Occipital lobe (tissue), 2 donors: ENCODE measurements around the gene CACNA2D4. TPM values are rescaled to one million over a fixed set of nuclear protein-coding genes. Genes with fewer than 3 reads are reported as not detected.

Experiments
- DNase-seq: peaks from one replicate; lab custom pipeline; 2025; lab: John Stamatoyannopoulos, UW
- total RNA-seq: library from RNA; depleted of rRNA; stranded (reverse); fragments of >200 nt; gene quantifications from one replicate; pipeline ENCODE4 v1.2.3, GENCODE V29; 2014

The CACNA2D4 gene
- total RNA-seq, 1 donor from 2014 or later: not detected

DNA sequence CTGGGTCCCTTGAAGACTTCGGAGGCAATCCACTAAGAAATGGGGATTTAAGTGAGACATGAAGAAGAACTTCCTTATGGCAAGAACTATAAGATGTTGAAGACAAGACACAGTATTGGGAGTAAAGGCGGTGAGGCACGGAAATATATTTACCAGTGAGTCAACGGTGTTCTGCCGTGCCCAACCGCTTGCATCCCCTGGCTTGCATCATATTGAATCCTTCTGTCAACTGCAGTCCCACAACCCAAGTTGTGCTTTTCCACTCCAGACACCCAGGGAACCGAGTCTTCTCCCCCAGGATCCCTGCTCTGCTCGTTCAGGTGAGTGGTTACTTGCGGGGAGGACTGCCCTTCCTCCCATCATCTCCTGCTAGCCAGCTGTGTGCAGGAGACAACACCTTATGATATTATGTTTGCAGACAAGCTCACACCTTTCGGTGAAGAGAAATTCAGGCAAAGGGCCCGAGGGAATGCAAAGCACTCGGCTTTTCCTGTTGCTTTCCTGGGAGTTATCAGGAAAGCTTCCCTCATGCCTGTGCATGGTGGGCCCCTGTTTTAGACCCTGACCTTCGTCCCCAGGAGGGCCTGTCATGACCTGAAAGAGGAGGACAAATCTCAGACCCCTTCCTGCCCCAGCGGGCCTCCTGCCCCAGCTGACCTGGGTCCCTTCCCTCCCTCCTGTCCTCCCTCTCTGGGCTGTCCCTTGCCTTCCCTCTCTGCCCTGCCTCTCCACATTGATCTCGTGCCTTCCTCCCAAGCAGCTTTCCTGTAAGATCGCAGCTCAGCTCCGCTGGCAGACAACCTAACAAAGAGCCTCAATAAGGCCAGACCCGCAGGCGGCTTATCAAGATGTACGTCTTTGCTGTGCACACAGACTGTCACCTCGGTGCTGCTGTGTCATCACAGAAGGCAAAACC lies 102.4 kb downstream of the CACNA2D4 start:
- DNase-seq: no peak

DNA sequence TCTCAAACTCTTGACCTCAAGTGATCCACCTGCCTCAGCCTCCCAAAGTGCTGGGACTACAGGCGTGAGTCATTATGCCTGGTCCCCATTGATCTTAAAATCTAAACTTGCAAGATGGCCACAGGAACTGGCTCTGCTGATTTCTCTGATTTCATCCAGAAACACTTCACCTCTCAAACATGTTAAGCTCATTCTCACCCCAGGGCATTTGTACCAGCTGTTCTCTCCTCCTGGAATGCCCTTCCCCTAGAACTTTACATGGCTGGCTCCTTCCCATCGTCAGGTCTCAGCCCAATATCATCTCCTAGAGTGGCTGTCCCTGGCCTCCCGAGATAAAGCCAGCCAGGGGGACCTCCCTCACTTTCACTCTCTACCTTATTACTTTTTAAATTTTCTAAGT lies 103.3 kb downstream of the CACNA2D4 start:
- no peak for DNase-seq

DNA sequence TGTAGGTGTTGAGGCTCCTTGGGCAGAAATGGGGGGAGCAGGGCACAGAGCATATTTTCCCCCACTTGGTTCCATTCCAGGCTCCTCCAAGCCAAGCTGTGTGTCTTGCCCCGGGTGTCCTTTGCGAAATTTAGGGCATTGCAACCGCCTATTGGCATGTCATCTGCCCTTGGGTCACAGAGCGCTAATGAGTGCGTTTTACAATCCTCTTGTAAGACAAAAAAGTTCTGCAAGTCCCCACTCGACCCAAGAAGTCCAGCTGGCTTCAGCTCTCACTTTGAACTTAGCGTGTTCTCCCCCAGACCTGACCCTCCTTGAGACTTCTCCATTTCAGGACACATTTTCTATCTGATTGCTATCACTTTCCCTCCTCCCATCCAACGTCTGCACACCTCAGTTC lies 104.2 kb downstream of the CACNA2D4 start:
- no peak for DNase-seq

DNA sequence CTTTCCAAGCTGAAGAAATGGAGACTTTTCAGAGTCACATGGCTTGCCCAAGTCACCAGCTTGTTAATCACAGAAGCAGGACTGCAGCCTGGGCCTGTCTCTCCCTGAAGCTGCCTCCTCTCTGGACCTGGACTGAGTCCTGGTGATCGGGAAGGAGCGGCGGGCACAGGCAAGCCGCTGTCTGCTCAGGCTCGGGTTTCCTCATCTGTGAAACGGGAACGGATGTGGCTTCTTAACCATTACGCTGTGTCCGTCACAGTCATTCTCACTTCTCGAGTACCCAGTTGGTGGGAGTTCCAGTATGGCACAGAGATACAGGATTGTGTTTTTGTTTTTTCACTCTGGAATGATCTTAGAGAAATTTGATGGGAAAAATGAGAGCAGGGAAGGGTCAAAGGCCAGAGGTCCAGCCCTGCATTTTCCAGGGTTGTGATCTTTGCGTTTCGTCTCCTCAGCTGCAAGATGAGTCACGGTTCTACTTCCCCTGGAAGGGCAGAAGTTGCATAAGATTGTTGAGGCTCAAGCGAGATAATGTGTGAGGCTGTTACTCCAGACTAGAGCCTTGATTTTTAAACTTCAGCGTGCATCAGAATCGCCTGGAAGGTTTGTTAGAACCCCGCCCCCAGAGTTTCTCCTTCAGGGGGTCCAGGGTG lies 105.7 kb downstream of the CACNA2D4 start:
- DNase-seq: no peak

DNA sequence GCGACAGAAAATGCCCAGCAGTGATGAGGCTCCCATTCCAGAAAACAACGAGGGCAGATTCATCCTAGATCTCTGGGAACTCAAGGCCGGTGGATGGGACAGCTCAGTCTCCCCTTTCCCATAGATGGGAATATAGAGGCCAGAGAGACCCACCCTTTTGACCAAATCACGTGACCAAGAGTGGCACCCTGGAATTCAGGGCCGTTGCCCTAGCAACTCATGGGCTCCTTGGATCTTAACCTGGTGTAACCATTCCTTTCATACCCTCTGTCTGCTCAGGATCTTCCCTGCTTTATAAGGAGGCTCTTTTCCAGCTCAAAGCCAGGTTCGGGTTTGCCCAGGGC lies 106.5 kb downstream of the CACNA2D4 start:
- no peak for DNase-seq

DNA sequence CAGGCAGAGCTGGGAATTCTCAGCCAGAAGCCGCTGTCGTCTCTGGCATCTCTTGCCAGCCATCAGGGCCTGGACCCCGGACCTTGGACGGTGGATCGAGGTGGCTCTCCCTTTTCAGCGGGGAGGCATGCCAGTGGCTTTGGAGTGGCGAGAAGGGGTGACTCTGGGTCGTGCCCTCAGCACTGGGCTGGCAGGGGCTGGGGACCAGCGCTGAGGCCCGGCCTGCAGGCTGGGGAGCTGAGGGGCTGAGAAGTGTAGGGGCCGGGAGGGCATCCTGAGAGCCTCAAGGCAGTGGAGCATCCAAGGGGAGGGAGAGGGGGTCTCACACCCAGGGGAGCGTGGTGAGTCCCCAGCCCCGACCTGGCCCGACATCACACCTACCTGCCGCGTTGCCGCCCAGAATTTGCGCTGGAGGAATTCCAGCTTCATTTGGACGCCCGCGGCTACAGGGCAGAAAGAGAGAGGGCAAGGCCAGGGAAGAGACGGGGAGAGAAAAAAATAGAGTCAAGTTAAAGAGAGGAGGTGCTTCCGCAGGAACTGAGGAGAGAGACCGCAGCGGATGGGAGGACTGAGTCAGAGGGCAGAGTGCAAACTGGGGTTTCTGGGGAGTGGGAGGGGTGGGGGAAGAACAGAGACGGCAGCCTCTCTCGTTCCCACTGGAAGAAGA lies 107.0 kb downstream of the CACNA2D4 start:
- no peak for DNase-seq

DNA sequence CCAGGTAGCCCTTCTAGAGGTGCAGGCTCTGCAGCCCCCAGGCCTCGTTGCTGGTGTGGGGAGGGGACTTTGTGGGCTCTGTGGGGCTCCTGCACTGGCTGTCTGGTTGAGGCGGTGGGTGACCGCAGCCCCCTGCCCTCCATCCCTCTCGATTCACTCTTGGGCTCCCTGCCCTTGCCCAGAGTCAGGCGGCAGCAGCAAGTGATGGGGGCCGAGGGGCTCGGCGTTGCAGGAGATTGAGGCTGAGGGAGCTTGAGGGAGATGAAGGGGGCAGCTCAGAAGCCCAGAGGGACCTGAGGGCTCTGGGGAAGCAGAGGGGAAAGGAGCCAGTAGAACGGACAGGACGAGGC lies 107.5 kb downstream of the CACNA2D4 start:
- no peak for DNase-seq

DNA sequence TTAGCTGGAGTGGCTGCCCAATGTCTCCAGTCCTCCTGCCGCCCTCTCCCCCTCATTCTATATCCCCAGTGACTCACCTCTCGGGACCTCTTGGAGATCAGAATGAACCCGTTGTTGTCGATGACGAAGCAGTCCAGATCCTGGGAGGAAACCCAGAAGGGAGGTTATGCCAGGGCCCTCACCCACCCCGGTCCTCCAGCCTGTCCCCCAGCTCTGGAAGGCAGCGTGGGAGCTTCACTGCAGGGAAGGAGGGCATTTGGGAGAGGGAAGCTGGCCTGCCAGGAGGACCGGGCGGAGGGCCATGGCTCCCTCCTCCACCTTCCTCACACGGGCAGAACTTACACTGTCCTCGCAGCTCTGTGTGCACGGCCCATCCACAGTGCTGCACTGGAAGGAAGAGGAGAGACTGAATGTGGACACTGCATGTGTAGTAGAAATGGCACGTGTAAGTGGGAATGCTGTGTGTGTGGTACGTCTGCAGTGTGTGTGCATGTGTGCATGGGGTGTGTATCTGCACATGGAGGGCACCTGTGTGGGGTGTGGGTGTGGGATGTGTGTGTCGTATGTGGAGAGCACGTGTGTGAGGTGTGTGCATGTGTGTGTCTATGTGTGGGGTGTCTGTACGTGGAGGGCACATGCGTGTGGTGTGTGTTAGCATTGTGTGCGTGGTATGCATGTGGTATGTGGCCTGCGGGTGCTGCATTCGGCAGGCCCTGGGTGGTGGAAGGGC lies 108.1 kb downstream of the CACNA2D4 start:
- no peak for DNase-seq

DNA sequence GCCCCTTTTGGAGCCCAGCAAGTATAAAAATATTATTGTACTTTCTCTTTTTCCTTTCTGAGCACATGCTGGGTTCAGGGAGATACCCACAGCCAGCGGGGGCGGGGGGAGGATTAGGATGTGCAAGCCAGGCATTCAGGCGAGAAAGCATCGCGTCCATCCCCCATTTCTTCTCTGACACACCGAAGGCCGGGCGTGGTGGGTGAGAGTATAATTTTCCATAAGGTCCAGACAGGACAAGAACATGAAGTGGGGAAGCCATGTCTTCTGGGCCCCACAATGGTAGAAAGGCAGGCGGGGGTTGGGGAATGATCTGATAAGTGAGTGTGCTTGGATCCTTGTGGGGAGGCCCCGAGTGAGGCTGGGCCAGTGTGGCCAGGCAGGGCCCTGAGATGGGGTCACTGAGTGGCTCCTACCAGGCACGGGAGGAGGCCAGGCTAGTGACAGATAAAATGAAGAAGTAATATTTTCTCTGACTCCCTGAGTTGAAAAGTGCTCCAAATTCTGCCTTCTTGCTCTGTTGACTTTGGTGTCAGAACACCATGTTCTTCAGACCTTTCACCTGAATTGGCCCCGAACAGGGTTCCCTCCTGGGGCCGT lies 108.8 kb downstream of the CACNA2D4 start:
- no peak for DNase-seq

DNA sequence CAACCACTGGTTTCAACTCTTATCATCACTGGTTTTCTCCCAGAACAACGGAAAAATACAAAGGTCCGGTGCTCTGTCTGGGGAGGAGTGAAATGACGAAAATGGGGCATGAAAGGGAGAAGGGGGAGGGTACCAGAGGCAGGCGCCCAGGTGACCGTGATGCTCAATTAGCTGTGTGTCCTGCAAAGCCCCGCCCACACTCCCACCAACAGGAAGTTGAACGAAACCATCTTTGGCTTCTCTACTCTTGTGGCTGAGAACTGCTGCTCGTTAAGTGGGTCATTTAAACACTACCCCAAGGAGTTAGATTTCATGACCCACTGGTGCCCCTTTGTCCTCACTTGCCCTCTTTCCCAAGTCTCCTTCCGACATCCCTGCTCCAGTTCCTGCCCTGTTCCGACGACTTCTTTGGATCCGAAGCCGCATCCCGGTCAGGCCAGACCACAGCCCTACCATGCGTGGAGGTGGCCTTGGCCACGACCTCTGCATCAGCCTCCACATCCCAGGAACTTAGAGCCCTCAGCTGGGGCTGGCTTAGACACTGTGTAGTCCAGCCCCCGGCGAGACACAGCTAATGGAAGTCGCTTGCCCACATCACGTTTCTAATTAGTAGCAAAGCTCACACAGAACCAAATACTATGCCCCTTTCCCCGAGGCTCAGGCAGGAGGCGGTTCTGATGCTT lies 109.5 kb downstream of the CACNA2D4 start:
- no peak for DNase-seq

DNA sequence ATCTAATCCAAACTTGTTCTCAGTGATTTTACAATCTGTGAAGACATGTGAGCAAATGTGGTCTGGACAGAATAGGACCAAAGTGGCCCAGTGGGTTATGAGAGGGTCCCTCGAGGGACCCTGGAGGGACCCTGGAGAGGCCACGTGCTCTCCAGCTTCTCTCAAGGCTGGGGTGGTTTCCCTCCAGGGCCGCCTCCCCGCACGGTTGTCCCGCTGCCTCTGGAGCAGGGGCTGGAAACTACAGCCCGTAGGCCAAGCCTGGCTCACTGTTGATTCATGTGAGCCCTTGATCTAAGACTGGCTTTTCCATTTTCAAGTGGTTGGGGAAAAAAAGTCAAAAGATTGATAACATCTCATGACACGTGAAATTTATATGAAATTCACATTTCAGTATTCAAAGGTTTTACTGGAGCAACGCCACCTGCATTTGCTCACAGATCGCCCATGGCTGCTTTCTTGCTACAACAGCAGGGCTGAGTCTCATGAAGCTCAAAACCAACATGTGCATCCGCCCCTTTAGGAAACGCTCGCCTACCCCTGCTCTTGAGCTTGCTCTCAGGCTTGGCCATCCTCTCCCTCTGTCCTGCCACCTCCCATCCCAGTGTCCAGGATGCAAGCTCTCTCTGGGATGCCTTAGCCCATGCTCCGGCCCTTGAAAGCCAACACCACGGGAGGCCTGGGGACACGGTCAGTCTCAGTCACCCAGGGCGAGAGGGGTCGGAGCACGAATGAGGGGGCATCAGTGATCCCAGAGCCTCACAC lies 110.2 kb downstream of the CACNA2D4 start:
- DNase-seq: no peak

DNA sequence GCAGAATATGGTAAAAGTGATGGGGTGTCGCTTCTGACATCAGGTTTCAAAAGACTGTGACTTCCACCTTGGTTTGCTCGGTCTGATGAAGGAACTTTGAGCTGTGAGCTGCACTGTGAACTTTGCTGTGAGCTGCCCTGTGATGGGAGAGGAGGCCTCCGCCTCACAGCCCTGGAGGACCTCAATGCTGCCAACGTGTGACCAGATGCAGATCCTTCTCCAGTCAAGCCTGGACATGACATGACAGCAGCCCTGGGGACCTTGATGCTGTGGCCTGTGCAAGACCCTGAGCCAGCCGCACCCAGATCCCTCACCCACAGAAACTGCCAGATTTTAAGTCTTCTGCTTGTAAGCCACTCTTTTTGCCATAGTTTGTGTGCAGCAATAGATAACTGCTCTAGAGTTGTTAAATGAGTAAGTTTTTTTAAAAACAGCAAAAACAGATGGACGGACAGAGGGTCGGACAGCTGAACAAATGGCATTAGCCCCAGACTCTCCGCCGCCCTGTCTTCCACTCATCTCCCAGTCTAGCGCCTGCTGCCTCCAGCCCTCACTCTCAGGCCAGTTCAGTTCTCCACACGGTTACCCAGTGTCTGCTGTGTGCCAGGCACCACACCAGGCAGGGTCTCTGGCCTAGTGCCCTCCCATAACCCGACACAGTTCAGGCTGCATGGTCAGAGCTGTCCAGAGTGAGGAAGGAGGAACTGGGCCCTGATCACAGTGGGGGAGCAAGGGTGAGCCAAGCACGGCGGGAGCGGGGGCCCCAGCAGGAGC lies 111.2 kb downstream of the CACNA2D4 start:
- no peak for DNase-seq

DNA sequence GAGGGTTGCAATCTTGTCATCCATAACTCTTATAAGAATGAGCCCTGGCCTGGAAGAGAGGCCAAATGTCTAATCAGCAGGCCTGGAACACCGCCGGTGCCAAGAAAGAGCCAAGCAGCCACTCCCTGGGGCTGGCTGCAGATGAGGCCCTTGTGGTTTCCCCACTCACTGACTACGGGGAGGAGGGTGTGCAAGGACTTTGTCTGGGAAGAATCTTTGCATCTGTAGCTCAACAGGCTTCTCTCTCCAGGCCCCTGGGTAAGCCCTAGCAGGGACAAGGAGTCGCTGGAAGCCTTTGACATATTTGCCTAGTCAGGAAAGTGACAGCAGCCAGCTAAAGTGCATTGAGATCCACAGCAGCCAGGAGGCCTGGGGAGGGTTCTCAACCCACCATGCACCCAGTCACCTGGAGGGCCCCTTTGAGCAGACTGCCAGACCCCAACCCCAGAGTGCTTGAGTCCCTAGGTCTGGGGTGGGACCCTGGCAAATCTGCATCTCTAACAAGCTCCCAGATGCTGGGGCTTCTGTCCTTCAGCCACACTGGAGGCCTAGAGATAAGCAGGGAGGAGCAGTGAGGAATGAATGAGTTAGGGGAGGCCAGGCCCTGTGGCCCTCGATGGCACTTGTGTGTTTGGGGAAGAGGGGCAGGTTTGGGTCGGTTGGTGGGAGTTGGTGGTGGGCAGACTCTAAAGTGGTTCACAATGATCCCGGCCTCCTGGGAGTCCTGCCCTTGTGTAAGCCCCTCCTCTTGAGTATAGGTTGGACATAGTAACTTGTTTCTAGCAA lies 112.0 kb downstream of the CACNA2D4 start:
- DNase-seq: no peak

DNA sequence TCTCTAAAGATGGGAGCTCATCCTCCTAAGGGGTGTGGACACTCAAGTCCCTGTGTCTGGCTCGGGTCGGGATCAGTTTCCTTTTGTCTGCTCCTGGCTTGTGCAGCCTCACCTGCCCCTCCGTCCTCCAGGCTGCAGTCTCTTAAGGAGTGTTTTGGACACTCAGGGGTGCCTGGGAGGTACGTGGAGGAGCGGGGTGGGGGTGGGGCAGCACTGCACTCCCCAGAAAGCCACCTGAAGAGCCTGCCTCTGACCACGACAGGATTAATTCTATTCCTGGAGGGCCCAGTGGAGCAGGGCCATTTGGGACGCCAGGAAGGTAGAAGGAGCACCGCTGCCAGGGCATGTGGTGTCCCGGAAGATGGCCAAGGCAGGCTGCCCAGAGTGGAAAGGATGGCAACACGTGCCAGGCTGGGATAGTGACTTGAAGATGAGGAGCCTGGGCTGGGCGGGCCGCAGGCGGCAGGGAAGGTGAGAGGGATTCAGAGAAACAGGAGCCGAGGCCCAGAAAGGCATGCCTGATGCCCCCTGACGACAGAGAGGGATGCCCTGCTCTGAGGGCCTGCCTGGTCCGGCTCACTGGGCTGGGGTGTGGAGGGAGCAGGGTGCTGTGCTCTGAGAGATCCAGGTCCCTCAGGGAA lies 112.9 kb downstream of the CACNA2D4 start:
- DNase-seq: no peak

DNA sequence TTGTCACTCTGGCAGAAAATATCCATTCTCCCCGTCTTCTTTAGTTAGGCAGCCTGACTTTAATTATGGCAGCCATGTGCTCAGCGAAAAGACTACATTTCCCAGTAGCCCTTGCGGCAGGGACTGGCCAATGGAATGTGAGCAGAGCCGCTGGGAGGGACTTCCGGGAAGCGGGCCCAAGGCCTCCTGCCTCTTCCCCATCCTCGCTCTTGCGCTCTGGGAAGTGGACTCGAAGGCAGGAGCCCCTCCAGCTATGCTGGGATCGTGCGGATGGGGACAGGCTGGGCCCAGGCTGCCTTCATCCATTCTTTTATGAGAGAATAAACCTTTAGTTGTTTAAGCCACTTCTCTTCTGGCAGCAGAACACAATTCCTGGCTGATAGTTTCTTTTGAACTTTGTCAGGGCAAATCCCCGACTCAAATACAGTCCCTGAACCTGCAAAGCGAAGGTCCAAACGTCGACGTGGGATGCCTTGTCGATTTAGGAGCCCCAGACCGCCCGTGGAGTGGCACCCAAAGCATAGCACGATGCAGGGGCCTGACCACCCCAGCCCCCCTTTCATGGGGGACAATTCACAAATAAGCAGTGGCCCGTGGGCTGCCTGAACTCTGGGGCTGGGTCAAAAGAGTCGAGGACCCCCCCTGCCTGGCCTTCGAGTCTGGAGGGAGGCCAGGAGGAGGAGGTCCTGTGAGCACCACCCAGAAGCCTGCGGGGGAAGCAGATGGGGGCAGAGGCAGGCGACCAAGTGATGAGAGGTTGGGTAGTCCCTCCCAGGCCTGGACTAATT lies 113.7 kb downstream of the CACNA2D4 start:
- peak; percentile 85 for DNase-seq

DNA sequence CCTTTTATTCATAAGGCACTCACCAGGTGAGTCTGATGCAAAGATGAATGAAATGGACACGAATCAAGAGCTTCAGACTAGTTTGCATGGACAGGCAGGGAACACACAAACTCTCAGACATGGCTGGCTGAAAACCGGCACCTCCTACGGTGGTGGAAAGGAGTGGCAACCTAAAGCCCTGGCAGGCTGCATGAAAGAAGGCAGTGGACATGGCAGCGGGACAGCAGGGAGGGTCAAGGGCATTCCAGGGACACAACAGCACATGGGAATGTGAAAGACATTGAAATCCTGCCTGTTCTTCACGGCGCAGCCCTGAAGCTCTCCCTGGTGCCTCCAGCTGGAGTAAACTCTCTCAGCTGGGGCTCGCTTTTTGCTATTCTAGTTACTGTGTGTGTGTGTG lies 114.7 kb downstream of the CACNA2D4 start:
- no peak for DNase-seq

DNA sequence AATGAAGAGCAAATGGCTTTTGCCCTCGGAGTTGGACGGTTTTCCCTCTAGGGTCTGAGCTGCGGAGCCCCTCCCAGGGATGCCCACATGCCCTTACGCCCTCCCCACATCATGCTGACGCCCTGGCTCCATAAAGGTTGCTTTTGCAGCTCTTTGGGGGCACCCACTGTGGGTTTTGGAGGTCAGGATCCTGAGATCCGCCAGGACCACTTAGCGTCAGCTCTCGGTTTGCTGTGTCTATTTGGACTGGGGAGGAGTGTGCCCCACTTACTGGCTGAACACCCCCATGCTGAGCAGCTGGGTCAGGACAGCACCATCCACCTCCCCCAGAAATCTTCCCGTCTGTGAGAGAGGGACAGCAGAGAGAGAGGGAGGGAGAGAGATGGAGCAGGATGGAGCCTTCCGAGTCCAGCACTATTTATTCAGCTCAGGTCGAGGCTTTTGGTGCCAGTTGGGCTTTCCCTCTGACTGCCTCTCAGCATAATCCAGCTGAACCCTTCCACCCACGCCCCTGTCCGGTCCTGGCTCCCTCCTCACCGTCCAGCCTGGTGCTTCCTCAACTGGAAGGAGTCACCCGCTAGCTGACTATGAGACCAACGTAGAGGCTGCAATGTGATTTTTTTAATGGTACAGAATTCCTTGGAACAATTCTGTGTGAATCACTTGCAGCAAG lies 117.0 kb downstream of the CACNA2D4 start:
- DNase-seq: no peak
